HCT116 (cell line): ENCODE data around the gene SMC2. TPM values are rescaled to one million over a fixed set of nuclear protein-coding genes. Genes with fewer than 3 reads are reported as not detected.

Source experiments
- ATAC-seq: fragments of 200-7000 bp; cut with Tn5 transposase; 2 replicates; pipeline ENCODE4 v1.9.1; 2020; ENCODE audit warnings: mild to moderate bottlenecking, moderate library complexity
- BruUV-seq: library from RNA; stranded (reverse); fragments of 400-500 nt; replicated peaks from 2 replicates; lab custom pipeline; 2021; lab: Mats Ljungman, UMichigan
- CTCF ChIA-PET: fragments of 300-600 bp; sonication (Branson Sonifier 250); formaldehyde crosslinking; loops from one replicate; lab custom pipeline; 2021; ENCODE audit warnings: antibody characterized with exemption; lab: Charles Lee
- POLR2A ChIA-PET: fragments of 300-600, 350-600 bp; sonication (Branson Sonifier 250); formaldehyde crosslinking; loops from one replicate; lab custom pipeline; 2021; ENCODE audit warnings: antibody characterized with exemption; lab: Charles Lee
- RAD21 ChIA-PET, 2 experiments: fragments of 300-600 bp; sonication (Branson Sonifier 250); formaldehyde crosslinking; loops; one replicate each; lab custom pipeline; 2023; ENCODE audit warnings: low total read pairs in 2 of 2; ENCODE audit not compliant: uncharacterized antibody in 2 of 2, unreplicated experiment in 2 of 2, low non-redundant PET in 1 of 2; lab: Charles Lee
- DNase-seq: peaks from one replicate; pipeline ENCODE4 v3.0.0-alpha.2; 2010; ENCODE audit warnings: low read depth, low spot score
- H2AFZ ChIP-seq: fragments of 200-600 bp; shearing (Covaris generic), sonication (generic); 2 replicates; pipeline ENCODE4 v1.6.1; 2017; ENCODE audit warnings: low read depth, mixed run types, mixed read lengths, antibody characterized with exemption, low read length; ENCODE audit not compliant: poor library complexity, severe bottlenecking
- H3K27ac ChIP-seq: 2 replicates; pipeline ENCODE4 v1.5.1; 2012; ENCODE audit warnings: low read depth, low read length
- H3K27me3 ChIP-seq: fragments of 200-600 bp; sonication (generic); 2 replicates; pipeline ENCODE4 v1.6.1; 2016; ENCODE audit warnings: mixed run types, low read length, mixed read lengths; ENCODE audit not compliant: insufficient read depth
- H3K36me3 ChIP-seq, 2 experiments: fragments of 200-500 bp in 1 of 2; fragments of 200-600 bp in 1 of 2; sonication (Bioruptor generic) in 1 of 2; sonication (generic) in 1 of 2; 2 replicates each; pipeline versions ENCODE4 v1.5.1 to v1.6.1; 2014 to 2016; ENCODE audit warnings: low read length in 2 of 2, inconsistent platforms in 1 of 2, mixed read lengths in 1 of 2, mixed run types in 1 of 2; ENCODE audit not compliant: insufficient read depth in 2 of 2, control insufficient read depth in 1 of 2
- H3K4me1 ChIP-seq, 2 experiments: fragments of 200-600 bp in 1 of 2; sonication (generic) in 1 of 2; 2 replicates each; pipeline versions ENCODE4 v1.5.1 to v1.6.1; 2012 to 2017; ENCODE audit warnings: low read length in 2 of 2, inconsistent platforms in 1 of 2, mild to moderate bottlenecking in 1 of 2, mixed read lengths in 1 of 2, mixed run types in 1 of 2, moderate library complexity in 1 of 2; ENCODE audit not compliant: insufficient read depth in 2 of 2, control insufficient read depth in 1 of 2
- H3K4me2 ChIP-seq: fragments of 200-600 bp; sonication (generic); 2 replicates; pipeline ENCODE4 v1.6.1; 2017; ENCODE audit warnings: mixed run types, low read length, mixed read lengths
- H3K4me3 ChIP-seq, 2 experiments: fragments of 200-600 bp in 1 of 2; sonication (generic) in 1 of 2; replicated peaks in 1 of 2; 2 replicates each; pipeline ENCODE4 v1.5.1; 2011 to 2016; ENCODE audit warnings: low read length in 2 of 2, control low read depth in 1 of 2, low read depth in 1 of 2, mild to moderate bottlenecking in 1 of 2, mixed read lengths in 1 of 2, mixed run types in 1 of 2
- H3K79me2 ChIP-seq: fragments of 200-600 bp; sonication (generic); 2 replicates; pipeline ENCODE4 v1.6.1; 2017; ENCODE audit warnings: mild to moderate bottlenecking, mixed run types, low read length, moderate library complexity, mixed read lengths; ENCODE audit not compliant: insufficient read depth
- H3K9ac ChIP-seq: fragments of 200-600 bp; sonication (generic); 2 replicates; pipeline ENCODE4 v1.6.1; 2016; ENCODE audit warnings: low read length, mixed read lengths
- H3K9me2 ChIP-seq: fragments of 200-600 bp; sonication (generic), shearing (Covaris generic); 2 replicates; pipeline ENCODE4 v1.6.1; 2017; ENCODE audit warnings: mixed run types, mild to moderate bottlenecking, moderate library complexity; ENCODE audit not compliant: insufficient read depth
- H3K9me3 ChIP-seq, 2 experiments: fragments of 200-500 bp in 1 of 2; fragments of 200-600 bp in 1 of 2; sonication (Bioruptor generic) in 1 of 2; sonication (generic) in 1 of 2; 2 replicates each; pipeline ENCODE4 v1.6.1; 2014 to 2017; ENCODE audit warnings: low read length in 2 of 2, mixed read lengths in 2 of 2, inconsistent platforms in 1 of 2, low read depth in 1 of 2, mild to moderate bottlenecking in 1 of 2, mixed run types in 1 of 2, moderate library complexity in 1 of 2; ENCODE audit not compliant: control insufficient read depth in 1 of 2, insufficient read depth in 1 of 2
- H4K20me1 ChIP-seq: fragments of 200-600 bp; sonication (generic), shearing (Covaris generic); 2 replicates; pipeline ENCODE4 v1.6.1; 2017; ENCODE audit warnings: mixed run types, mild to moderate bottlenecking, moderate library complexity; ENCODE audit not compliant: insufficient read depth
- CBX3 ChIP-seq: IDR thresholded peaks from 2 replicates; pipeline ENCODE4 v1.6.1; 2012; ENCODE audit warnings: low read depth
- CEBPB ChIP-seq: IDR thresholded peaks from 2 replicates; pipeline ENCODE4 v1.6.1; 2012; ENCODE audit warnings: low read depth
- ELF1 ChIP-seq: IDR thresholded peaks from 2 replicates; pipeline ENCODE4 v1.6.1; 2012; ENCODE audit warnings: low read depth, borderline replicate concordance
- EZH2 ChIP-seq: fragments of 200-600 bp; sonication (generic); IDR thresholded peaks from 2 replicates; pipeline ENCODE4 v1.6.1; 2017; ENCODE audit warnings: antibody characterized with exemption, mixed run types
- EZH2phosphoT487 ChIP-seq: fragments of 200-600 bp; IDR thresholded peaks from 2 replicates; pipeline ENCODE4 v1.6.1; 2018; ENCODE audit warnings: antibody characterized with exemption, borderline replicate concordance
- FOSL1 ChIP-seq: IDR thresholded peaks from 2 replicates; pipeline ENCODE4 v1.6.1; 2012; ENCODE audit warnings: low read depth
- JUND ChIP-seq: IDR thresholded peaks from 2 replicates; pipeline ENCODE4 v1.6.1; 2012
- SRF ChIP-seq: IDR thresholded peaks from 2 replicates; pipeline ENCODE4 v1.6.1; 2012; ENCODE audit warnings: low read depth
- TCF7L2 ChIP-seq: IDR thresholded peaks from 2 replicates; pipeline ENCODE4 v1.7.0; 2011; ENCODE audit warnings: borderline replicate concordance, inconsistent platforms; ENCODE audit not compliant: insufficient read depth, insufficient read length; ENCODE audit errors: extremely low read depth
- ZFX ChIP-seq: fragments of 450-650 bp; IDR thresholded peaks from 2 replicates; pipeline ENCODE4 v1.6.1; 2017
- ZNF274 ChIP-seq: fragments of 200-500 bp; sonication (Bioruptor generic); IDR thresholded peaks from 2 replicates; pipeline ENCODE4 v1.6.1; 2014; ENCODE audit warnings: mild to moderate bottlenecking, low read depth, low read length, inconsistent platforms
- intact Hi-C: fragments of 100-400 bp; cut with micrococcal nuclease; formaldehyde crosslinking; loops from 2 replicates; pipeline ENCODE4 v1.10.0; 2022
- total RNA-seq: library from RNA; stranded (reverse); gene quantifications from one replicate; pipeline ENCODE4 v1.2.1, GENCODE V29; 2021; ENCODE audit not compliant: unreplicated experiment

Gene SMC2
- total RNA-seq, 1 experiment from 2014 or later: 20.5 TPM

GRCh38 chr9:104108315-104108714 is 14.2 kb downstream of the SMC2 start:
- no peak overlapping the region for H3K27ac ChIP-seq
- BruUV-seq: no TSS peak
- H3K9me3 ChIP-seq: no peaks in the 10 kb centered on the region
- CTCF ChIA-PET: no interaction called here
- RAD21 ChIA-PET: no interaction called here
- H3K9me2 ChIP-seq: no peaks in the 10 kb centered on the region
- H3K79me2 ChIP-seq: no peaks in the 10 kb centered on the region
- no peak overlapping the region for H2AFZ ChIP-seq
- TF ChIP-seq FOSL1: no peak
- no peak for TF ChIP-seq CBX3
- TF ChIP-seq ZFX: no peak
- TF ChIP-seq TCF7L2: no peak
- no peak for TF ChIP-seq EZH2phosphoT487
- no peak for TF ChIP-seq SRF
- TF ChIP-seq CEBPB: no peak
- TF ChIP-seq ELF1: no peak
- no peak for TF ChIP-seq JUND
- TF ChIP-seq, all 23 proteins: peak for 0
- Histone ChIP-seq H3K9ac (no peak overlapping the region), H3K4me1 (no peaks in the 10 kb centered on the region), H3K27me3 (no peaks in the 10 kb centered on the region), H3K4me3 (no peak overlapping the region), H4K20me1 (no peaks in the 10 kb centered on the region), H3K4me2 (no peak overlapping the region), H3K36me3 (peaks cover 6 to 36% of the 10 kb centered on the region in 2 experiments; a peak in 3 of 4 replicates)
- intact Hi-C loops: no loop called here
- ATAC-seq: no peak
- POLR2A ChIA-PET: no interaction called here
- DNase-seq: no peak

GRCh38 chr9:104110509-104110908 is 16.4 kb downstream of the SMC2 start:
- TF ChIP-seq ZNF274: no peak
- no peak for TF ChIP-seq SRF
- TF ChIP-seq ZFX: no peak
- TF ChIP-seq EZH2: no peak
- no peak for TF ChIP-seq CEBPB
- TF ChIP-seq, all 23 proteins: peak for 0
- no peaks in the 10 kb centered on the region for H3K4me1 ChIP-seq
- H4K20me1 ChIP-seq: no peaks in the 10 kb centered on the region

More at GRCh38 chr9:104110509-104110908, 16.4 kb downstream of the SMC2 start:
- Histone ChIP-seq H3K4me2 (no peak overlapping the region), H3K9ac (no peak overlapping the region), H3K27ac (no peak overlapping the region), H3K9me2 (no peaks in the 10 kb centered on the region), H3K79me2 (no peaks in the 10 kb centered on the region), H3K27me3 (no peaks in the 10 kb centered on the region), H3K4me3 (no peak overlapping the region), H3K36me3 (peaks cover 5 to 19% of the 10 kb centered on the region in 2 experiments; a peak in 3 of 4 replicates), H2AFZ (no peak overlapping the region), H3K9me3 (no peaks in the 10 kb centered on the region)
- intact Hi-C loops: no loop called here
- ChIA-PET POLR2A (no interaction called here), CTCF (no interaction called here), RAD21 (no interaction called here)
- no TSS peak for BruUV-seq
- DNase-seq (no peak), ATAC-seq (no peak)
